OCI-LY7 (cell line): Measurements from ENCODE around the gene GOSR1. TPM values are rescaled to one million over a fixed set of nuclear protein-coding genes. Genes with fewer than 3 reads are reported as not detected.

ENCODE experiments used
- BruUV-seq: library from RNA; stranded (reverse); fragments of 400-500 nt; replicated peaks from 2 replicates; lab custom pipeline; 2021; lab: Mats Ljungman, UMichigan
- CTCF ChIA-PET: fragments of 300-600 bp; sonication (Branson Sonifier 250); formaldehyde crosslinking; loops from one replicate; lab custom pipeline; 2022; ENCODE audit warnings: antibody characterized with exemption; ENCODE audit not compliant: unreplicated experiment; lab: Charles Lee
- POLR2A ChIA-PET: fragments of 300-600 bp; sonication (Branson Sonifier 250); formaldehyde crosslinking; loops from one replicate; lab custom pipeline; 2022; ENCODE audit warnings: antibody characterized with exemption; lab: Charles Lee
- DNase-seq: peaks from one replicate; pipeline ENCODE4 v3.0.0-alpha.2; 2015; ENCODE audit warnings: low spot score
- H2AFZ ChIP-seq: fragments of 200-600 bp; sonication (generic), shearing (Covaris generic); 2 replicates; pipeline ENCODE4 v1.6.1; 2014; ENCODE audit warnings: mild to moderate bottlenecking, antibody characterized with exemption, low read length, moderate library complexity
- H3K27ac ChIP-seq: fragments of 200-600 bp; sonication (generic); 2 replicates; pipeline ENCODE4 v1.5.1; 2014; ENCODE audit warnings: mixed run types, low read depth, mild to moderate bottlenecking, moderate library complexity, low read length, inconsistent platforms; ENCODE audit not compliant: poor library complexity, severe bottlenecking
- H3K36me3 ChIP-seq: fragments of 200-600 bp; sonication (generic); 2 replicates; pipeline ENCODE4 v1.6.1; 2014; ENCODE audit warnings: mild to moderate bottlenecking, antibody characterized with exemption, low read length, moderate library complexity, mixed read lengths; ENCODE audit not compliant: insufficient read depth
- H3K4me1 ChIP-seq: fragments of 200-600 bp; sonication (generic); 2 replicates; pipeline ENCODE4 v1.5.1; 2014; ENCODE audit warnings: mild to moderate bottlenecking, low read length; ENCODE audit not compliant: insufficient read depth, poor library complexity, severe bottlenecking
- H3K4me2 ChIP-seq: fragments of 200-600 bp; sonication (generic); 2 replicates; pipeline ENCODE4 v1.6.1; 2014; ENCODE audit warnings: mild to moderate bottlenecking, low read length
- H3K4me3 ChIP-seq: fragments of 200-600 bp; sonication (generic); 2 replicates; pipeline ENCODE4 v1.5.1; 2014; ENCODE audit warnings: mild to moderate bottlenecking, low read depth, low read length; ENCODE audit not compliant: poor library complexity, severe bottlenecking
- H3K79me2 ChIP-seq: fragments of 200-600 bp; sonication (generic); 2 replicates; pipeline ENCODE4 v1.6.1; 2016; ENCODE audit warnings: low read depth, mild to moderate bottlenecking, low read length, moderate library complexity, mixed read lengths; ENCODE audit not compliant: insufficient read depth
- H3K9me2 ChIP-seq: fragments of 200-600 bp; sonication (generic); 2 replicates; pipeline ENCODE4 v1.6.1; 2016; ENCODE audit warnings: mild to moderate bottlenecking, low read length, mixed read lengths; ENCODE audit not compliant: insufficient read depth
- H3K9me3 ChIP-seq: fragments of 200-600 bp; sonication (generic); 2 replicates; pipeline ENCODE4 v1.6.1; 2014; ENCODE audit warnings: mild to moderate bottlenecking, mixed run types, low read length, mixed read lengths
- H4K20me1 ChIP-seq: fragments of 200-600 bp; sonication (generic); 2 replicates; pipeline ENCODE4 v1.6.1; 2014; ENCODE audit warnings: mild to moderate bottlenecking, antibody characterized with exemption, low read length, moderate library complexity, mixed read lengths; ENCODE audit not compliant: insufficient read depth
- EZH2phosphoT487 ChIP-seq: fragments of 200-600 bp; sonication (generic); IDR thresholded peaks from 2 replicates; pipeline ENCODE4 v1.6.1; 2018; ENCODE audit warnings: low read depth, borderline replicate concordance, mild to moderate bottlenecking, mixed run types, antibody characterized with exemption, low read length, moderate library complexity, mixed read lengths
- intact Hi-C: fragments of 100-400 bp; cut with micrococcal nuclease; formaldehyde crosslinking; loops from one replicate; pipeline ENCODE4 v1.10.0; 2022; ENCODE audit not compliant: unreplicated experiment
- total RNA-seq, 2 experiments: library from RNA; depleted of rRNA in 1 of 2; stranded (reverse); fragments of >200 nt in 1 of 2; shearing (Covaris generic) in 1 of 2; gene quantifications; 2 replicates each; pipeline ENCODE4 v1.2.3, GENCODE V29; 2014 to 2022
- TF ChIP-seq, protein P1 (sequence below): fragments of 200-600 bp; sonication (generic); conservative IDR thresholded peaks from 2 replicates; pipeline ENCODE4 v1.5.1; 2014; ENCODE audit warnings: mild to moderate bottlenecking, antibody characterized with exemption, low read length, moderate library complexity, mixed read lengths

GOSR1 gene
- total RNA-seq, 2 experiments from 2014 or later = 15.9 to 49.8 TPM

DNA sequence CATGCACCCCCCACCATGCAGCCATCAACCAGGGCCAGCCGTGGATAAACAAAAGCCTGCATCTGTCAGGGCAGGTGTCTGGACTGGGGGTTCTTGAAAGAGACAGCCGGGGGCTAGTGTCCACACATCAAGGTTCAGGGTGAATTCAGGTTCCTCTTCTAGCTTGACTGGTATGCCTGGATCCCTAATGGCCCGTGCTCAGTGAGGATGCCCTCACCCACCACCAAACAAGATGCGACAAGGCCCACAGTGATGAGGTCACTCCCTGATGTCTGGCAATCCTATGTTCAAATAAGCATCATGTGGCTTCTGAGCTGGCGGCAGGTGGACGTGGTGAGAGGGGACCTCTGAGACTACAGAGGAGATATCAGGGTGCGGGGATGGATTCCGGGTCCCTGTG is 64.6 kb downstream of the GOSR1 start:
- ChIA-PET POLR2A (no interaction called here), CTCF (no interaction called here)
- Histone ChIP-seq H3K4me2 (no peak overlapping the region), H3K36me3 (no peaks in the 10 kb centered on the region), H3K79me2 (no peaks in the 10 kb centered on the region), H3K27ac (no peak overlapping the region), H3K4me1 (no peaks in the 10 kb centered on the region), H2AFZ (no peak overlapping the region), H3K9me2 (no peaks in the 10 kb centered on the region), H3K4me3 (no peak overlapping the region), H3K9me3 (no peaks in the 10 kb centered on the region), H4K20me1 (no peaks in the 10 kb centered on the region)
- DNase-seq = no peak
- no peak for TF ChIP-seq EZH2phosphoT487
- TF ChIP-seq, protein P1, sequence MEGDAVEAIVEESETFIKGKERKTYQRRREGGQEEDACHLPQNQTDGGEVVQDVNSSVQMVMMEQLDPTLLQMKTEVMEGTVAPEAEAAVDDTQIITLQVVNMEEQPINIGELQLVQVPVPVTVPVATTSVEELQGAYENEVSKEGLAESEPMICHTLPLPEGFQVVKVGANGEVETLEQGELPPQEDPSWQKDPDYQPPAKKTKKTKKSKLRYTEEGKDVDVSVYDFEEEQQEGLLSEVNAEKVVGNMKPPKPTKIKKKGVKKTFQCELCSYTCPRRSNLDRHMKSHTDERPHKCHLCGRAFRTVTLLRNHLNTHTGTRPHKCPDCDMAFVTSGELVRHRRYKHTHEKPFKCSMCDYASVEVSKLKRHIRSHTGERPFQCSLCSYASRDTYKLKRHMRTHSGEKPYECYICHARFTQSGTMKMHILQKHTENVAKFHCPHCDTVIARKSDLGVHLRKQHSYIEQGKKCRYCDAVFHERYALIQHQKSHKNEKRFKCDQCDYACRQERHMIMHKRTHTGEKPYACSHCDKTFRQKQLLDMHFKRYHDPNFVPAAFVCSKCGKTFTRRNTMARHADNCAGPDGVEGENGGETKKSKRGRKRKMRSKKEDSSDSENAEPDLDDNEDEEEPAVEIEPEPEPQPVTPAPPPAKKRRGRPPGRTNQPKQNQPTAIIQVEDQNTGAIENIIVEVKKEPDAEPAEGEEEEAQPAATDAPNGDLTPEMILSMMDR = no peak
- no TSS peak for BruUV-seq
- intact Hi-C loops = no loop called here

DNA sequence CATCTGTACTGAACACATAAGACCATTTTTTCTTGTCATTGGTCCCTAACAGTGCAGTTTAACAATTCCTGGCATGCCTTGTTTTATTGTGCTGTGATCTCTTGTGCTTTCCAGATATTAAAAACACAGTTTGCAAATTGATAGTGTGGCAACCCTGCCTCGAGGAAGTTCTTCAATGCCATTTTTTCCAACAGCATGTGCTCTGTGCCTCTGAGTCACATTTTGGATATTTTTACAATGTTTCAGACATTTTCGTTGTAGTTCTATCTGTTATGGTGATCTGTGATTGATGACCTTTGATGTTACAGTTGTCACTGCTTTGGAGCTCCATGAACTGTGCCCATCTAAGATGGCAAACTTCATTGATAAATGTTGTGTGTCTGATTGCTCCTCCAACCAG is 66.2 kb downstream of the GOSR1 start:
- intact Hi-C loops = no loop called here
- no peaks in the 10 kb centered on the region for H3K9me2 ChIP-seq
- BruUV-seq = no TSS peak
- H3K9me3 ChIP-seq = no peaks in the 10 kb centered on the region
- POLR2A ChIA-PET = interaction anchor here (0.6 kb wide), 1 partner anchor 611 kb away, joined by 3 read pairs; no protein-coding TSS in a partner anchor
- H3K36me3 ChIP-seq = no peaks in the 10 kb centered on the region
- H2AFZ ChIP-seq = no peak overlapping the region
- H3K4me1 ChIP-seq = no peaks in the 10 kb centered on the region
- no peaks in the 10 kb centered on the region for H4K20me1 ChIP-seq
- no peaks in the 10 kb centered on the region for H3K79me2 ChIP-seq
- H3K27ac ChIP-seq = no peak overlapping the region
- no peak overlapping the region for H3K4me2 ChIP-seq
- H3K4me3 ChIP-seq = no peak overlapping the region
- no peak for DNase-seq
- no peak for TF ChIP-seq EZH2phosphoT487
- TF ChIP-seq, protein P1 = no peak
- CTCF ChIA-PET = no interaction called here

DNA sequence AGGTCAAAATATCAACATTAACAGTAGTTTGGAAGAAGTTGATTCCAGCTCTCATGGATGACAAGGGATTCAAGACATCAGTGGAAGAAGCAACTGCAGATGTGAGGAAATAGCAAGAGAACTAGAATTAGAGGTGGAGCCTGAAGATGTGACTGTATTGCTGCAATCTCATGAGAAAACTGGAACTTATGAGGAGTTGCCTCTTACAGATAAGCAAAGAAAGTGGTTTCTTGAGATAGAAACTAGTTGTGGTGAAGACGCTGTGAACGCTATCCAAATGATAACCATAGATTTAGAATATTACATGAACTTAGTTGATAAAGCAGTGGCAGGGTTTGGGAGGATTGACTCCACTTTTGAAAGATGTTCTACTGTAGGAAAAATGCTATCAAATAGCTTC is 67.8 kb downstream of the GOSR1 start:
- H3K4me2 ChIP-seq = no peak overlapping the region
- H3K27ac ChIP-seq = no peak overlapping the region
- no peak for DNase-seq
- no peaks in the 10 kb centered on the region for H3K9me2 ChIP-seq
- no peaks in the 10 kb centered on the region for H3K79me2 ChIP-seq
- no peaks in the 10 kb centered on the region for H3K4me1 ChIP-seq
- H4K20me1 ChIP-seq = no peaks in the 10 kb centered on the region
- TF ChIP-seq, protein P1 = no peak
- no peak for TF ChIP-seq EZH2phosphoT487
- H2AFZ ChIP-seq = no peak overlapping the region
- no peaks in the 10 kb centered on the region for H3K36me3 ChIP-seq
- intact Hi-C loops = no loop called here
- CTCF ChIA-PET = no interaction called here
- H3K4me3 ChIP-seq = no peak overlapping the region
- POLR2A ChIA-PET = interaction anchor here (0.5 kb wide), 1 partner anchor 506 kb away, joined by 3 read pairs; no protein-coding TSS in a partner anchor
- no peaks in the 10 kb centered on the region for H3K9me3 ChIP-seq
- BruUV-seq = no TSS peak
